HG03378 (cell line): Measurements from ENCODE around the gene UVRAG.

ENCODE experiments used
- ATAC-seq: cut with Tn5 transposase; IDR thresholded peaks from one replicate; pipeline ENCODE4 v1.9.1; 2021; ENCODE audit warnings: mild to moderate bottlenecking, moderate library complexity; ENCODE audit not compliant: unreplicated experiment

UVRAG gene

DNA sequence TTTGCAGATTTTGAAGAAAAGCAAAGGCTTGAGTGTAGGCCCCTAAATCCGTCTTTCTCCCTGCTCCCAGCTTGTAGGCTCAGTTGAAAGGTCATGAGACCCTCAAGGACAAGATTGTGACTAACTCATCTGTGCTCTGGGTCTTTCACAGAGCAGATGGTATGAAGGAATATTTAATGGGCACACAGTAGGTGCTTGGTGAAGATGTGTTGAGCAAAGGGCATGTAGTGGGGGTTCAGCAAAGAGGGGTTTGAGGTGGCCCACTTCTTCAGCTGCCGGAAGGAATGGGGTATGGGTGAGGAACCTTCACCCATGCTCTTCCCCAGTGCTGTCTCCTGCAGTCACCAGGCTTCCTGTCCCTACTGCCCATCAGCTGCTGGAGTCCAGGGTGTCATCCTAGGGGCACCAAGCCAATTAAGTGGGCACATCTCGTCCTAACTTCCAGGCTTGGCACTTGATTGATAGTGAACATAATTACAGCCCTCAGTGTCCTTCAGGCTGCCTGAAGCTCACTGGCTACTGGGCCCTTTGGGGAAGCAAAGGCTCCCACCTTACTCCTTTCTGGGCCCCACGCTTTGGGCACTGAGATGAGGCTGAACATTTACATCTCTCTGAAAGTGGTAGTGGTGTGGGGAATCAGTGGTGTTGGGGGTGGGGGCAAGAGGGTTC, 31.5 kb upstream of the UVRAG start:
- no peak for ATAC-seq

DNA sequence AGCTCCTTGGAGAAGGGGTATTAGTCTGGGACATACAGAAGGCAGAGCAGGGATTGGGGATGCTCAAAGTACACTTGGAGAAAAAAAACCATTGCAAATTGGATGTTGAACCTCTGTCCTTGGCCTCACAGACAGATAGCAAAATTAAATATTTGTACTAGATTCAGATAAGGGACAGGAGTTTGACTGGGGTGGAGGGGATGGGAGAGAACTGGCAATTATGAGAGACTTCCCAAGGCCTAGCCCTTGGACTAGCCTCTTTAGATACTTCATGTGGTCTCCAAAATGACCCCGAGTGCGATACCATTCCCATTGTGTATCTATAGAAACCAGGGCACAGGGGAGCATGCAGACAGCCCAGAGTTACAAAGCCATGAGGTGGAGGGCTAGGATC, 30.9 kb upstream of the UVRAG start:
- ATAC-seq: no peak

DNA sequence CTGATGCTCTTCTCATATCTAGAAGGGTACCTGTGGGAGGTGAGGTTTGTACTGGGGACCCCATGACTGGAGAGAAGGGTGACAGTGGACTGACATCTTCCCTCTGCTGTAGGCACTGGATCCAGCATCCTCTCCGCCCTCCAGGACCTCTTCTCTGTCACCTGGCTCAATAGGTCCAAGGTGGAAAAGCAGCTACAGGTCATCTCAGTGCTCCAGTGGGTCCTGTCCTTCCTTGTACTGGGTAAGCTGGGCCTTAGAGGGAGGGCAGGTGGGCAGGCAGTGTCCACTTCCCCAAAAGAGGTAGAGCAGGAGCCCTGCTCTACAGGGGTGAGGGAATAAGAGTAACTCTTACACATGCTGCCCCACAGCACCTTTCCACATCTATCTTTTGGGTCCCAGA, 30.5 kb upstream of the UVRAG start:
- no peak for ATAC-seq

DNA sequence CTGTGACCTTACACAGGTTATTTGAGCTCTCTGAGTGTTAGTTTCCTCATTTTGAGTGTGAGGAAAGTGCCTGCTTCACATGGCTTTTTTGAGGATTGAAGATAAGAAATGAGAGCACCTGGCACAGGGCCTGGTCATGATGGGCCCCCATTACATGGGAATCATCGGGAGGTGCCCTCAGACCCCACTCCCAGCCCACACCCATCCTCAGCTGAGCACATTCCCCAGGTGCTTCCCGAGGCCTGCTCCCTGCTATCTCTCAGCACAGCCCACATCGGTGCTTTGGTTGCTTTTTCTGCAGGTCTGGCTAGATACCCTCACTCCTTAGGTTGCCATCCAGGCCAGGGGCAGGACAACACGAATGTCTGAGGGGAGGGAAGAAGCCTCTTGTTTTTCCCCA, 29.8 kb upstream of the UVRAG start:
- ATAC-seq: no peak

DNA sequence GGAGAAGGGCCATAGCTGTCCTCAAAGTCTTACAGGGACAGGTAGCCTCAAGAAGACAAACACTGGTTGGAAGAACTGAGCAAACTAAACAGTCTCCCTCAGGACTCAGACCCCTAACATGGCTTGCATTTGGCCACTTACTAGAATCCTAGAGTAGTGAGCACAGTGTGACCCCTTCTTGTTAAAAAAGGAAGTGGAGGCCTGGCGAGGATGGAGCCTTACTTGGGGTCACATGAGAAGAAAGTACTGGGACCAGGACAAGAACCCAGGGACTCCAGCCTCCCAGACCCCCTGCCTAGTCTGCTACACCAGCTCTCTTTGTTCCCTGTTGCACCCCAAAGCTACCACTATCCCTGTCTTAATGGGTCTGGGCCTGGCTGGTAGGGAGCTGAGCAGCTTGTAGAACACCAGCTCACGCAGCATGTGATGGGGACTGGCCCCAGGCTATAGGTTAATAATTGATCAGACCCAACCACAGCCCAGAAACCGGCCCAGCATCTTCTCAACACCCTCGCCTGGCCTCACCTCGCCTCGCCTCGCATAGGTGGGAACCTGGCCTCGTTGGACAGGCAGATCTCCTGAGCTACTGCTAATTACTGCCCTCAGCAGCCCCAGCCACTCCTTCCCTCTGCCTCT, 28.8 kb upstream of the UVRAG start:
- ATAC-seq: no peak

DNA sequence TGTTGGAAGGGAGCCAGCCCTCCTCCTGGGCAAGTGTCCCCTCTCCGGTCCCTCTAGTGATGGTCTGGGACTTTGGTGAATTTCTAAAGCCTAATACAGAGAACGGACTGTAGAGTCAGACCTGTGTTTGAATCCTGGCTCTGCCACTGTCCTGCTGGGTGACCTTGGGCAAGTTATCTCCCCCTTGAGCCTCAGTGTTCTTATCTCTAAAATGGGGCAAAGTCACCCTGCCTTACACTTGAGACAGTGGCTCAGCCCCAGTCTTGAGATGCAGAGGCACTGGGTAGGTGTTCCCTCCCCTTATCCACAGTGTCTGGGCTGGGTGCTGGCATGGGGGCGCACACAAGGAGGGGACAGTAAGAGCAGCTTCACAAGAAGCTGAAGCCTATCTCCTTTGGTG, 25.5 kb upstream of the UVRAG start:
- ATAC-seq: no peak

DNA sequence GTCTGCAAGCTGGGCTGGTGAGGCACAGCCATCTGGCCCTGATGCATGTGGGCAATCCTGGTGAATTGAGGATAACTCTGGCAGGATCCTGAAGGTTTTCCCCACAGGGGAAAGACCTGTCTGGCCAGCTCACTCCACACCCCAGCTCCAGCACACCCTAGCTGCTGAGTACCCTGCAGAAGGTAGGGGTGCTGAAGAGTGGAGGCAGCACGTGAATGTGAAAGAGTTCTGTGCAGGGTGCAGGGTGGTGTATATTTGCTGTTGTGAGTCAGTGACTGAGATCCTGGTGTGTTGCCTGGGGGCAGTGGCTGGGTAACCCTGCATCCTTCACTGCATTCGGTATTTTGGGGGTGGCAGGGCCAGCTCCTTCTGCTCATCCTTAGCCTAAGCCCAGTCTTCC, 24.0 kb upstream of the UVRAG start:
- ATAC-seq: no peak

DNA sequence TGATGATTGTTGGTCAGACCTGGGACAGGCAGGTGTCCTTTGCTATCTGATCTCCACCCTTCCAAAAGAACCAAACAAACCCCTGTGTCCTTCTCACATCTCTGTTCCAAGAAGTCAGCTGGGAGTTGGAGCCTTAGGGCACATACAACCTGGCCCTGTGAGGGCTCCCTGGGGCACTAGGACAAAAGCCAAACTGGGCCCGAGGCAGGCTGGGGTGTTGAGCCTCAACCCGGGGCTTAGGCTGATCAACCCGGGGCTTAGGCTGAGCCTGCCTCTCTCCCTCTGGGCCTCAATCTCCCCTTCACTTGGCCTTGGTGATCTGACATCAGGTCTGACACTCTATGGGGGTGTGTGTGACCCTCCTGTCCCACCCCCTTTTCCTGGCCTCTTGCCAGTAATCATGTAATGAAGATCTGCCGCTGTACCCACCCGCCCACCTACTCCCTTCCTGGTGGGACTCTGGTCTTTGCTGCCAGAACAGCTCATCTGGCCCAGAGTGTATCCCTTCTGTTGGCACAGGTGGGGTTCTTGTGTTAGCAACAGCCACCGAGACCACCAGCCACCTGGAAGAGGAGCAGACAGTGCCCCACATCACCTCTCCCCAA, 22.8 kb upstream of the UVRAG start:
- no peak for ATAC-seq

DNA sequence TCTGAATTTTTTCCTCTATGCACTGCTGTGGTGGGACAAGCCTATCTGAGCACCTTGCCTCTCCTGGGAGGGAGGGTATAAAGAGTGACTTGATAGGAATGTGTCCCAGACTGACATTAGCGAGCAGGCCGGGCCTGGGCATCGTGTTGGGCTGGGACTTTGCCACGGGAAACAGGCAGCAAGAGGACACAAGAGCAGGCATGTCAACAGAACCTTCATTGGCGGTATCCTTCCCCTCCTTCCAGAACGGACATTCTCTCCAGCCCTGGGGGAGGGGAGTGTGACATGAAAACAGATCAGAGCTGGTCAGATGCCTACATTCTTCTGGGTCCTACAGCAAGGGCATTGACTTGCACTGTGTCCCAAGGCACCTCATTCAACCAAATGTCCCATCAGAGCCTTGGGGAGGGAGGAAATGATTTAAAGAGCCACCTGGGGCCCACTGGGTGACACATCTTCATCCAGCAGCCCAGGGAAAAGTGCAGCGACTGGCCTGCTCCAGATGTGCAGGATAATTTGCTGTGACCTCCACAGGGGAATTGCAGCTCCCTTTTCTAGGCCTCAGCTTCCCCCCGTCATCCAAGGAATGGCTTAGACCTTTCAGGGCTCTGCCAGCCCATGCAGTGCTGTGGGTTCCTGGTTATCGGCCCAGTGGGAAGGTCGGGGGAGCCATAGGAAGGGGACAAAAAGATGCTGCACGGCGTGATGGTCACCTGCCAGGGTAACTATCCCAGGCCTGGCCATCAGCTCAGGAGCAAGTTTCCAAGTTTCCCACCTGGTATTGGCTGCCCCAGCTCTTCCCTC, 21.8 kb upstream of the UVRAG start:
- ATAC-seq: no peak

DNA sequence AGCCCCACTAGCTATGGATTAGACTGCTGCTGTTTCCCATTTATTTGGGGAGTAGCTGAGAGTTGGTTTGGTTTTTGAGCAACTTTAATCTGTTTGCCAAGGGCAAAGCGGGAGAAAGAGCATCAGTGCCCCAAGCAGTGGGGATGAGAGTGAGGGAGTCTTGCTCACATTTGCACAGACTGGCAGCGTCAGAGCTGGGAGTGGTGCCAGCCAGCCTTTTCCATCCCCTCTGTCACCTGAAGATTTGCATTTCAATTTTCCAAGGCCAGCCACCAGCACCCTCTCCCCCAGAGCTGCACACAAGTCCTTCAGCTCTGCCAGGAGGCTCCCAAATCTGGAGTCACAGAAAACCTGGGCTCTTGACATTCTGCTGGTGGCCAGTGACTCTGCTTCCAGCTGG, 21.0 kb upstream of the UVRAG start:
- no peak for ATAC-seq

DNA sequence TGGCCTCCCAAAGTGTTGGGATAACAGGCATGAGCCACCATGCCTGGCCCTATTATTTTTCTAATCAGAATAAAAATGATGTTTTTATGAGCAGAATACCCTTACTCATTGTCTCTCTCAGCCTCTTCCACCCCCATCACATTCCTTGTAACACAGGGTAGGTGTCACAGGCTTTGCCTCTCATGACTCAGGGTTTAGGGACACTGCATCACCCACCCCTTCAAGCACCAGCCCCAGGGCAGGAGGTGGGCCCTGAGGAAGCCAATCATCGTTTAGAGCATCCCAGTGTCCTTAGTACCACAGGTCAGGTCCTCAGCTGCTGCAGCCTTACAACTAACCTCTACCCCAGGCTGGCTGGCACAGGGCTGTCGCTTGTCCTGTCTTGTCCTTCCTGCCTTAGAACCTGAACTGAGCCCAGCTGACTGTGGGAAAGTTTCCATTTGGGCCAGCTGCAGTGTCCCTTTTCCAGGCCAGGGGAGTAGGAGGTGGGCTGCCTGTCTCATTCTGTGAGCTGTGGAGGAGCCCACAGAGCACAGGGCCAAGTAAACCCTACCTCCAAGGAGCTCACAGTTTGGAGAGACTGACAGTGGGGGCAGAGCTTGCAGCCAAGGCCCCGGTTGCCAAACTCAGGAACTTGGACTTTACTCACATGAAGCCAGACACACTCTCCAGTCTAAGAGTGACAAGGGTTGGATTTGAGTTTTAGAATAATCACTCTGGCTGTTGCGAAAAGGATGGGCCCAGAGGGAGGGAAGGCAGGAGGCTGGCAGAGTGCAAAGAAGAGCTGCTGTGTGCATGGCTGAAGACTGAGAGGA, 19.5 kb upstream of the UVRAG start:
- no peak for ATAC-seq

DNA sequence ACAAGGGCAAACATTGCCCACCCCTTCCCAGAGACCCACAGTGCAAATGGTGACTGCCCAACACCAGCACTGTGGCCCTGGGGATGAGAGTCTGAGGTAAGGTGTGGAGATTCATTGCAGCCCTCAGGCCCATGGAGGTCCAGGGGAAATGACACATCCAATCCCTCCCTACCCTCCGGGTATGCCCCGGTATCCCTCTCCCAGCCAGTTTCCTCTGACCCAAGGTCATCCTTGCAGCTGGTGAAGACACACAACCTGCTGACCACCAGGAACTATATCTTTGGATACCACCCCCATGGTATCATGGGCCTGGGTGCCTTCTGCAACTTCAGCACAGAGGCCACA, 18.9 kb upstream of the UVRAG start:
- ATAC-seq: no peak

DNA sequence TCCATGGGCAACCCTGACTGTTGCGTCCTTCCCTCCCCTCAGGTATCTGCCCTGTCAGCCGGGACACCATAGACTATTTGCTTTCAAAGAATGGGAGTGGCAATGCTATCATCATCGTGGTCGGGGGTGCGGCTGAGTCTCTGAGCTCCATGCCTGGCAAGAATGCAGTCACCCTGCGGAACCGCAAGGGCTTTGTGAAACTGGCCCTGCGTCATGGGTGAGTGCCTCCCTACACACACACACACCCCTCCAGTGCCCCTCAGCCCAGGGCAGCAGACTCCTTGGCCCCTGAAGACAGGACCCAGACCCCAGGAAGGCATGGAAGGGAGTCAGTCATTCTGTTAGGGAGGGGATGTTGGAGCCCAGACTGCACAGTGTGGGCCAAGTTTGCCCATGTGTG, 17.9 kb upstream of the UVRAG start:
- ATAC-seq: no peak

DNA sequence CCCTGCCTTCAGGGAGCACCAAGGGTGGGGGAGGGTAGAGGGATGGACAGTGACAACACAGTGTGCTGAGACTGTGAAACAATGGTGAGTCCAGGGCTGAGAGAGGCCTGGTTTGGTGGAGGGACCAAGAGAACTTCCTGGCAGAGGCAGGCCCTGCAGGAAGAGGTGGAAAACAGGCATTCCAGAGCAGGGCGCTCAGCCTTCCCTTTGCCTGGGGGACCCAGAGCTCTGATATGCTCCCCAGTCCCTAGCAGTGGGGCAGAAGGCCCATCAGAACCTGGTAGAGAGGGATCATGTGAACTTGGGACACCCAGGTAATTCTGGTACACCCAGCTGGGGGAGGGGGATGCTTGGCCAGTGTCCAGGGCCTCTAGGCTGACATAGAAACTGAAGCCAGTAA, 17.2 kb upstream of the UVRAG start:
- no peak for ATAC-seq

DNA sequence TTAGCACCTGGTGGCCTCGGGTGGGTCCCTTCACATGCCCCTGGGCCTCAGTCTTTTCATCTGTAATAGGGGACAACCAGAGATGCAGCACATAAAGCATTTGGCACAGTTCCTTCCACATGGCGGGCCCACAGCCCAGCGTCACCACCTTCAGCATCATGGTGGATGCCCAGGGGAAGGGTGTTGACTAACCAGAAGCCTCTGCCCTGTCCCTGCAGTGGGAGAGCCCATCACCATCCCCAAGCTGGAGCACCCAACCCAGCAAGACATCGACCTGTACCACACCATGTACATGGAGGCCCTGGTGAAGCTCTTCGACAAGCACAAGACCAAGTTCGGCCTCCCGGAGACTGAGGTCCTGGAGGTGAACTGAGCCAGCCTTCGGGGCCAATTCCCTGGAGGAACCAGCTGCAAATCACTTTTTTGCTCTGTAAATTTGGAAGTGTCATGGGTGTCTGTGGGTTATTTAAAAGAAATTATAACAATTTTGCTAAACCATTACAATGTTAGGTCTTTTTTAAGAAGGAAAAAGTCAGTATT, 14.8 kb upstream of the UVRAG start:
- no peak for ATAC-seq

DNA sequence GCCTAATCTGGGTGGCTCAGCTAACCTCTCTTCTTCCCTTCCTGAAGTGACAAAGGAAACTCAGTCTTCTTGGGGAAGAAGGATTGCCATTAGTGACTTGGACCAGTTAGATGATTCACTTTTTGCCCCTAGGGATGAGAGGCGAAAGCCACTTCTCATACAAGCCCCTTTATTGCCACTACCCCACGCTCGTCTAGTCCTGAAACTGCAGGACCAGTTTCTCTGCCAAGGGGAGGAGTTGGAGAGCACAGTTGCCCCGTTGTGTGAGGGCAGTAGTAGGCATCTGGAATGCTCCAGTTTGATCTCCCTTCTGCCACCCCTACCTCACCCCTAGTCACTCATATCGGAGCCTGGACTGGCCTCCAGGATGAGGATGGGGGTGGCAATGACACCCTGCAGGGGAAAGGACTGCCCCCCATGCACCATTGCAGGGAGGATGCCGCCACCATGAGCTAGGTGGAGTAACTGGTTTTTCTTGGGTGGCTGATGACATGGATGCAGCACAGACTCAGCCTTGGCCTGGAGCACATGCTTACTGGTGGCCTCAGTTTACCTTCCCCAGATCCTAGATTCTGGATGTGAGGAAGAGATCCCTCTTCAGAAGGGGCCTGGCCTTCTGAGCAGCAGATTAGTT, 14.2 kb upstream of the UVRAG start:
- ATAC-seq: no peak

DNA sequence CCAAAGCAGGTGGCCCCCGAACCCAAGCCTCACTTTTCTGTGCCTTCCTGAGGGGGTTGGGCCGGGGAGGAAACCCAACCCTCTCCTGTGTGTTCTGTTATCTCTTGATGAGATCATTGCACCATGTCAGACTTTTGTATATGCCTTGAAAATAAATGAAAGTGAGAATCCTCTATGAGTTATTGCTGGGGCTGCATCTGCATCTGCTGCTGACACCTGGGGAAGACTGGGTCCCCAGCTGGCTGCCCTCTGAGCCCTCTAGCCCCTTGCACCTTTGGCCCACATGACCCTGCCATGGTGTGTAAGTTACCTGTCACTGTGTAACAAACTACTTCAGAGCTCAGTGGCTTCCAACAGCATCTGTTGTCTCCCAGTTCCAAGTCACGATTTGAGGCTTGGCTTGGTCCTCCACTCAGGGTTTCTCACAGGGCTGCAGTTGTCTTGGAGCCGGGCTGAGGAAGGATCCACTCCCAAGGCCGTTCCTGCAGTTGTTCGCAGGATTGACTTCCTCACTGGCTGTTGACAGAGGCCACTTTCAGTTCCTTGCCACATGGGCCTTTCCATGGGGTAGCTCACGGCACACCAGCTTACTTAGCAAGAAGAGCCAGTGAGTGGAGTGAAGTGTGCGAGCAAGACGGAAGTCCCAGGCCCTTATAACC, 13.5 kb upstream of the UVRAG start:
- no peak for ATAC-seq

DNA sequence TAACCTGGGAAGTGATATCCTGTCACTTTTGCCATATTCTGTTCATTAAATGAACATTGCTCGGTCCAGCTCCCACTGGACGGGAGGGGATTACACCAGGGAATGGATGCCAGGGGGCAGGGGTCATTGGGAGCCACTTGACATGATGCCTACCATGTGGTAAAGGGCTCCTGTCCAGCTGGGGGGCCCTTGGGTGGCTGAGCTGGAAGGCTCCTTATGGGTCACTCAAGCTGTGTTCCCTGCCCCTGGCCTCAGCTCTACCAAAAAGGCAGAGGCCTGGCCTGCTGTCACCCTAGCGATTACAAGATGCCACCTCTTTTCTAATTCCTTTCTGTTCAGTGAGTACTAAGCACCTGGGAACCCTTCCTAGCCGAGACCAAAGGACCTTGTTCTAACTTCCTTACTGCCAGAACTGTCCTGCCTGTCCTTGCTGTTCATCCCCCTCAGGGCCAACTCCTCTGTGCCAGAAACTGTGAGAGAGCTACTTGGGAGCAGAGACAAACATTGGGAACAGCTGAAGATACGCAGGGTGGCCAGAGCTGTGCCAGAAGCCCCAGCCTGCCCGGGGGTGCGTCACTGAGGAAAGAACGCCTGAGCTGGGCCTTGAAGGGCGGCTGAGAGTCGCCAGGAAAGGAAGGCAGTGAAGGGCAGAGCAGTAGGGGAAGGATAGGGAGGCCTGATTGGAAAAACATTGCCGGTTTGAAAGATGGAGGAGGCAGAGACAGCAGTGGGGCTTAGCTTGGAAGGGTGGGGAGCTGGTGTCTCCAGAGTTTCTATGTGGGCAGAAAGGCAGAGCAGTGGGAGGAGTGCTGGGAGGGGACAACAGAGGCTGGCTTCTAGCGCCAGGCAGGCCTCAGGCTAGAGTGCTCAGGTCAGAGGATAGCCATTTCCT, 12.7 kb upstream of the UVRAG start:
- ATAC-seq: no peak
